Cardiac muscle cell (in vitro differentiated cells and primary cell): ENCODE data around the gene PTPRM. TPM values are rescaled to one million over a fixed set of nuclear protein-coding genes. Genes with fewer than 3 reads are reported as not detected.

Experiments used
- DNase-seq, 2 donors: peaks; one replicate each; pipeline versions ENCODE4 v3.0.0 to v3.0.0-alpha.2; 2010 to 2017; ENCODE audit warnings: low read depth in 1 of 2, low spot score in 1 of 2
- H3K27ac ChIP-seq: fragments of 200-600 bp; sonication (generic); 2 replicates; pipeline ENCODE4 v1.5.1; 2016
- H3K27me3 ChIP-seq: fragments of 200-600 bp; sonication (generic); 2 replicates; pipeline ENCODE4 v1.6.0; 2016; ENCODE audit warnings: control low read depth
- H3K36me3 ChIP-seq: fragments of 200-600 bp; sonication (generic); 2 replicates; pipeline ENCODE4 v1.5.1; 2016; ENCODE audit warnings: control low read depth
- H3K4me1 ChIP-seq: fragments of 200-600 bp; sonication (generic); 2 replicates; pipeline ENCODE4 v1.8.1; 2017; ENCODE audit warnings: low read depth, mild to moderate bottlenecking, mixed run types
- H3K4me3 ChIP-seq: fragments of 200-600 bp; sonication (generic); 2 replicates; pipeline ENCODE4 v1.5.1; 2016; ENCODE audit warnings: mild to moderate bottlenecking
- H3K9me3 ChIP-seq: fragments of 200-600 bp; sonication (generic); 2 replicates; pipeline ENCODE4 v1.5.1; 2017; ENCODE audit warnings: low read depth, mild to moderate bottlenecking, control low read depth
- CTCF ChIP-seq: IDR thresholded peaks from 2 replicates; pipeline ENCODE4 v1.5.1; 2012; ENCODE audit warnings: low read depth, mild to moderate bottlenecking, low read length
- polyA plus RNA-seq: library from polyadenylated mRNA; unstranded; fragments of >200 nt; fragmentation: Nextera tagmentation; extraction: Ambion mirVana; gene quantifications from 2 replicates; pipeline ENCODE4 v1.2.1, GENCODE V29; 2016
- total RNA-seq: library from RNA; depleted of rRNA; stranded (reverse); fragments of >200 nt; gene quantifications from 2 replicates; pipeline ENCODE4 v1.2.3, GENCODE V29; 2016

The PTPRM gene
- total and polyA plus RNA-seq, 2 experiments from 2014 or later, result 26.5 to 48.8 TPM

- H3K4me1 ChIP-seq, result no peaks in the 10 kb centered on the region
- H3K36me3 ChIP-seq, result no peaks in the 10 kb centered on the region
- H3K4me3 ChIP-seq, result no peak overlapping the region
- DNase-seq, result peak in 1 of 2 donors; percentile 75
- H3K27ac ChIP-seq, result no peak overlapping the region
- no peaks in the 10 kb centered on the region for H3K9me3 ChIP-seq
- no peaks in the 10 kb centered on the region for H3K27me3 ChIP-seq
- no peak for TF ChIP-seq CTCF
These were observed 420.3 kb downstream of the PTPRM start for GRCh38 chr18:7987284-7987976.

GRCh38 chr18:7990670-7991069 is 423.6 kb downstream of the PTPRM start:
- Histone ChIP-seq H3K4me1 (no peaks in the 10 kb centered on the region), H3K36me3 (no peaks in the 10 kb centered on the region), H3K4me3 (no peak overlapping the region), H3K27ac (no peak overlapping the region), H3K9me3 (no peaks in the 10 kb centered on the region), H3K27me3 (no peaks in the 10 kb centered on the region)
- DNase-seq, result no peak
- no peak for TF ChIP-seq CTCF

GRCh38 chr18:8001711-8002301 is 434.7 kb downstream of the PTPRM start:
- Histone ChIP-seq H3K27ac (no peak overlapping the region), H3K4me1 (peaks cover 12% of the 10 kb centered on the region), H3K4me3 (no peak overlapping the region), H3K36me3 (no peaks in the 10 kb centered on the region), H3K9me3 (no peaks in the 10 kb centered on the region), H3K27me3 (no peaks in the 10 kb centered on the region)
- TF ChIP-seq CTCF, result no peak
- no peak for DNase-seq

- peak; percentile 34 to 83 for DNase-seq
- Histone ChIP-seq H3K4me3 (no peak overlapping the region), H3K27me3 (no peaks in the 10 kb centered on the region), H3K4me1 (peaks cover 12% of the 10 kb centered on the region), H3K27ac (peak overlapping the region; percentile 3), H3K36me3 (no peaks in the 10 kb centered on the region), H3K9me3 (no peaks in the 10 kb centered on the region)
- TF ChIP-seq CTCF, result no peak
These were observed 437.0 kb downstream of the PTPRM start for GRCh38 chr18:8003878-8004675.

GRCh38 chr18:8004792-8005191 is 437.7 kb downstream of the PTPRM start:
- Histone ChIP-seq H3K27me3 (no peaks in the 10 kb centered on the region), H3K27ac (no peak overlapping the region), H3K4me1 (peaks cover 12% of the 10 kb centered on the region), H3K9me3 (no peaks in the 10 kb centered on the region), H3K36me3 (no peaks in the 10 kb centered on the region), H3K4me3 (no peak overlapping the region)
- DNase-seq, result no peak
- no peak for TF ChIP-seq CTCF
